A549 (cell line): ENCODE data around the gene PSD2. TPM values are rescaled to one million over a fixed set of nuclear protein-coding genes. Genes with fewer than 3 reads are reported as not detected.

Experiments
- ATAC-seq, 2 experiments: fragments of 200-7000 bp in 1 of 2; fragments of >200 bp in 1 of 2; cut with Nextera tagmentation in 1 of 2; cut with Tn5 transposase in 1 of 2; 3 replicates each; pipeline versions ENCODE4 v1.8.0 to v1.9.1; 2018 to 2020; ENCODE audit warnings: mild to moderate bottlenecking in 1 of 2, moderate library complexity in 1 of 2
- CTCF ChIA-PET: fragments of 300-600 bp; sonication (Branson Sonifier 250); formaldehyde crosslinking; extraction: SDS; loops from one replicate; lab custom pipeline; 2021; ENCODE audit warnings: antibody characterized with exemption, inconsistent platforms; lab: Yijun Ruan, JAX
- POLR2A ChIA-PET: fragments of 350-600 bp; formaldehyde crosslinking; extraction: SDS; loops from one replicate; lab custom pipeline; 2021; ENCODE audit warnings: antibody characterized with exemption, inconsistent platforms; lab: Yijun Ruan, JAX
- DNase-seq, 2 experiments: peaks; one replicate each; pipeline versions ENCODE4 v3.0.0 to v3.0.0-alpha.2; 2011 to 2016; ENCODE audit warnings: low read depth in 1 of 2, low spot score in 1 of 2
- FAIRE-seq: peaks from 2 replicates; lab custom pipeline; 2011; peaks lifted over from hg19 to GRCh38; lab: Jason Lieb, UNC
- H3K27ac ChIP-seq, 2 experiments: fragments of >200 bp; sonication (Bioruptor Twin); formaldehyde crosslinking; 3 replicates each; pipeline ENCODE4 v1.5.1; 2016 to 2017
- H3K4me1 ChIP-seq: fragments of >200 bp; sonication (Bioruptor Twin); formaldehyde crosslinking; 3 replicates; pipeline ENCODE4 v1.6.1; 2016
- H3K4me2 ChIP-seq: fragments of >200 bp; sonication (Bioruptor Twin); formaldehyde crosslinking; 3 replicates; pipeline ENCODE4 v1.6.1; 2016
- H3K4me3 ChIP-seq: fragments of >200 bp; sonication (Bioruptor Twin); formaldehyde crosslinking; 3 replicates; pipeline ENCODE4 v1.5.1; 2016
- H3K9me3 ChIP-seq: fragments of >200 bp; sonication (Bioruptor Twin); formaldehyde crosslinking; 3 replicates; pipeline ENCODE4 v1.6.1; 2016
- BHLHE40 ChIP-seq: IDR thresholded peaks from 2 replicates; pipeline ENCODE4 v1.6.1; 2012; ENCODE audit warnings: low read depth, low read length, inconsistent platforms
- CBX2 ChIP-seq: fragments of 200-600 bp; sonication (generic); IDR thresholded peaks from 2 replicates; pipeline ENCODE4 v1.6.1; 2016; ENCODE audit warnings: low read depth, mild to moderate bottlenecking, borderline replicate concordance
- CBX8 ChIP-seq: fragments of 200-600 bp; sonication (generic); IDR thresholded peaks from 2 replicates; pipeline ENCODE4 v1.6.1; 2016
- CHD2 ChIP-seq: fragments of 150-350 bp; IDR thresholded peaks from 2 replicates; pipeline ENCODE4 v1.6.1; 2014; ENCODE audit warnings: low read length; ENCODE audit not compliant: partially characterized antibody
- EHF ChIP-seq: fragments of 250-450 bp; sonication (Bioruptor Pico); IDR thresholded peaks from 2 replicates; pipeline ENCODE4 v1.5.0; 2020; ENCODE audit warnings: mild to moderate bottlenecking
- EP300 ChIP-seq, 2 experiments: fragments of >200 bp; sonication (Bioruptor Twin); formaldehyde crosslinking; IDR thresholded peaks; 2 replicates in 1 of 2; 3 replicates in 1 of 2; pipeline ENCODE4 v1.6.1; 2016 to 2017
- ESRRA ChIP-seq: fragments of 150-350 bp; IDR thresholded peaks from 2 replicates; pipeline ENCODE4 v1.6.1; 2014; ENCODE audit warnings: mild to moderate bottlenecking, low read length, borderline replicate concordance
- FOSB ChIP-seq: fragments of 250-450 bp; sonication (Bioruptor Pico); IDR thresholded peaks from 2 replicates; pipeline ENCODE4 v1.5.0; 2020; ENCODE audit warnings: mild to moderate bottlenecking, moderate library complexity
- FOSL2 ChIP-seq, 2 experiments: fragments of 450-650 bp in 1 of 2; fragments of >200 bp in 1 of 2; sonication (Bioruptor Twin) in 1 of 2; formaldehyde crosslinking; IDR thresholded peaks; 2 replicates each; pipeline versions ENCODE4 v1.5.0 to v1.6.1; 2016 to 2020; ENCODE audit warnings: mild to moderate bottlenecking in 1 of 2, moderate library complexity in 1 of 2
- FOXS1 ChIP-seq: fragments of 250-450 bp; sonication (Bioruptor Pico); IDR thresholded peaks from 2 replicates; pipeline ENCODE4 v1.5.0; 2020; ENCODE audit warnings: mild to moderate bottlenecking, moderate library complexity
- GATA3 ChIP-seq: IDR thresholded peaks from 2 replicates; pipeline ENCODE4 v1.6.1; 2012; ENCODE audit warnings: borderline replicate concordance
- HDAC2 ChIP-seq: fragments of 200-600 bp; sonication (generic); IDR thresholded peaks from 2 replicates; pipeline ENCODE4 v1.6.1; 2016
- HES2 ChIP-seq: fragments of >200 bp; sonication (Bioruptor Twin); formaldehyde crosslinking; IDR thresholded peaks from 2 replicates; pipeline ENCODE4 v1.6.1; 2016
- HEYL ChIP-seq: fragments of 250-450 bp; sonication (Bioruptor Pico); IDR thresholded peaks from 2 replicates; pipeline ENCODE4 v1.8.0; 2021; ENCODE audit warnings: mild to moderate bottlenecking, moderate library complexity
- JUN ChIP-seq, 2 experiments: fragments of >200 bp; sonication (Bioruptor Twin); formaldehyde crosslinking; IDR thresholded peaks; 2 replicates in 1 of 2; 3 replicates in 1 of 2; pipeline ENCODE4 v1.6.1; 2016 to 2017
- KDM1A ChIP-seq: fragments of 200-600 bp; sonication (generic); IDR thresholded peaks from 2 replicates; pipeline ENCODE4 v1.6.1; 2016; ENCODE audit warnings: low read depth, mild to moderate bottlenecking
- MAX ChIP-seq: IDR thresholded peaks from 2 replicates; pipeline ENCODE4 v1.6.1; 2012
- NFE2L2 ChIP-seq: fragments of 150-350 bp; conservative IDR thresholded peaks from 2 replicates; pipeline ENCODE4 v1.6.1; 2014; ENCODE audit warnings: low read length
- NPAS2 ChIP-seq: fragments of 250-450 bp; sonication (Bioruptor Pico); IDR thresholded peaks from 2 replicates; pipeline ENCODE4 v1.8.0; 2022; ENCODE audit warnings: mild to moderate bottlenecking, moderate library complexity, borderline replicate concordance
- POLR2AphosphoS2 ChIP-seq: conservative IDR thresholded peaks from 2 replicates; pipeline ENCODE4 v1.6.1; 2012; ENCODE audit warnings: low read length, improper control_type of control experiment, inconsistent platforms
- RCOR1 ChIP-seq: fragments of 150-350 bp; IDR thresholded peaks from 2 replicates; pipeline ENCODE4 v1.6.1; 2014; ENCODE audit warnings: antibody characterized with exemption, low read length, low read depth
- RFX5 ChIP-seq: fragments of 450-650 bp; IDR thresholded peaks from 2 replicates; pipeline ENCODE4 v1.7.1; 2014; ENCODE audit warnings: antibody characterized with exemption, mild to moderate bottlenecking, moderate library complexity
- SMC3 ChIP-seq: fragments of >200 bp; sonication (Bioruptor Twin); formaldehyde crosslinking; IDR thresholded peaks from 3 replicates; pipeline ENCODE4 v1.6.1; 2018; ENCODE audit warnings: inconsistent platforms
- SREBF2 ChIP-seq: fragments of 450-650 bp; IDR thresholded peaks from 2 replicates; pipeline ENCODE4 v1.6.1; 2014; ENCODE audit warnings: mild to moderate bottlenecking, moderate library complexity
- TP53 ChIP-seq: fragments of 250-450 bp; sonication (Bioruptor Pico); IDR thresholded peaks from 2 replicates; pipeline ENCODE4 v1.5.0; 2021; ENCODE audit warnings: mild to moderate bottlenecking, moderate library complexity
- ZC3H11A ChIP-seq: fragments of 450-650 bp; IDR thresholded peaks from 2 replicates; pipeline ENCODE4 v1.6.1; 2014; ENCODE audit warnings: antibody characterized with exemption, mild to moderate bottlenecking
- ZSCAN20 ChIP-seq: fragments of 250-450 bp; sonication (Bioruptor Pico); IDR thresholded peaks from 2 replicates; pipeline ENCODE4 v1.8.0; 2022; ENCODE audit warnings: mild to moderate bottlenecking, moderate library complexity
- WGBS: methylation state at CpG from one replicate; pipeline ENCODE4 v1.1.6; 2017; ENCODE audit errors: missing lambda C conversion rate; 5-methylcytosine and 5-hydroxymethylcytosine counted together
- polyA plus RNA-seq, 4 experiments: library from polyadenylated mRNA; depleted of rRNA in 3 of 4; stranded (reverse); fragments of >200 nt; fragmentation: RNase III in 1 of 4; extraction: RNeasy Plus Mini Kit Qiagen cat#74134 plus additional on column Dnase treatment in 1 of 4; gene quantifications; 2 replicates in 3 of 4; 3 replicates in 1 of 4; pipeline ENCODE4 v1.2.3, GENCODE V29; 2011 to 2017

Gene PSD2
- polyA plus RNA-seq, 2 of the 4 experiments (the other 2 are of a cell fraction) = 0.05 TPM; not detected in 1

GRCh38 chr5:139837711-139838380 is 42.2 kb downstream of the PSD2 start:
- Histone ChIP-seq H3K4me3 (no peak overlapping the region), H3K4me2 (no peak overlapping the region), H3K9me3 (no peaks in the 10 kb centered on the region), H3K4me1 (no peaks in the 10 kb centered on the region), H3K27ac (no peak overlapping the region)
- no peak for DNase-seq
- CTCF ChIA-PET = interaction anchor here (0.8 to 5.6 kb wide), 7 partner anchors 28 to 131 kb away, joined by 3 to 43 read pairs (median 3); no protein-coding TSS in a partner anchor
- TF ChIP-seq HEYL (CRISPR knock-in tag) = no peak
- TF ChIP-seq MAX = no peak
- no peak for TF ChIP-seq FOXS1
- no peak for TF ChIP-seq HES2
- no peak for TF ChIP-seq KDM1A
- TF ChIP-seq ZSCAN20 = no peak
- no peak for TF ChIP-seq CHD2
- POLR2A ChIA-PET = no interaction called here
- FAIRE-seq = no peak
- no peak; a peak in 1 of 6 replicates for ATAC-seq
- WGBS = 61% methylated on average over 10 of the region's 10 CpGs

GRCh38 chr5:139838381-139839197 is 43.0 kb downstream of the PSD2 start:
- no peak for FAIRE-seq

GRCh38 chr5:139839232-139839815 is 43.7 kb downstream of the PSD2 start:
- POLR2A ChIA-PET = no interaction called here
- Histone ChIP-seq H3K27ac (no peak overlapping the region), H3K4me2 (no peak overlapping the region), H3K9me3 (no peaks in the 10 kb centered on the region), H3K4me3 (no peak overlapping the region), H3K4me1 (no peaks in the 10 kb centered on the region)
- DNase-seq (no peak), ATAC-seq (no peak), FAIRE-seq (no peak)
- 78% methylated on average over 15 of the region's 16 CpGs for WGBS
- CTCF ChIA-PET = interaction anchor here (0.7 to 5.6 kb wide), 7 partner anchors 17 to 130 kb away, joined by 3 to 43 read pairs (median 5); no protein-coding TSS in a partner anchor
- TF ChIP-seq FOSL2 (IDR thresholded peaks at IDR 0.05) (no peak), FOSL2 (CRISPR knock-in tag; IDR thresholded peaks at IDR 0.05) (peak; percentile 22; the same call in 1 of the 2 replicates), CBX2 (no peak)

More at GRCh38 chr5:139838381-139839197, 43.0 kb downstream of the PSD2 start:
- no peaks in the 10 kb centered on the region for H3K9me3 ChIP-seq
- POLR2A ChIA-PET = no interaction called here
- H3K27ac ChIP-seq = no peak overlapping the region
- H3K4me3 ChIP-seq = no peak overlapping the region
- ATAC-seq (no peak), DNase-seq (no peak)
- 54% methylated on average over 11 of the region's 12 CpGs for WGBS
- no peak overlapping the region for H3K4me2 ChIP-seq
- no peaks in the 10 kb centered on the region for H3K4me1 ChIP-seq
- CTCF ChIA-PET = interaction anchor here (0.7 to 5.6 kb wide), 9 partner anchors 21 to 130 kb away, joined by 3 to 43 read pairs (median 4); no protein-coding TSS in a partner anchor
- no peak for TF ChIP-seq JUN (IDR thresholded peaks at IDR 0.05)
- TF ChIP-seq BHLHE40 = no peak
- no peak for TF ChIP-seq GATA3
- TF ChIP-seq HDAC2 = no peak

GRCh38 chr5:139839918-139840317 is 44.3 kb downstream of the PSD2 start:
- 64% methylated on average over 8 of the region's 8 CpGs for WGBS
- ChIA-PET CTCF (interaction anchor here (1.0 to 5.6 kb wide), 6 partner anchors 18 to 129 kb away, joined by 3 to 43 read pairs (median 6); no protein-coding TSS in a partner anchor), POLR2A (interaction anchor here (0.7 kb wide), 1 partner anchor 288 kb away, joined by 5 read pairs; no protein-coding TSS in a partner anchor)
- H3K27ac ChIP-seq = no peak overlapping the region
- DNase-seq = no peak
- no peak for ATAC-seq
- H3K4me1 ChIP-seq = no peaks in the 10 kb centered on the region
- H3K4me2 ChIP-seq = no peak overlapping the region
- no peak for TF ChIP-seq EP300 (IDR thresholded peaks at IDR 0.05)
- no peak for TF ChIP-seq ZSCAN20
- no peak for TF ChIP-seq EHF (CRISPR knock-in tag)
- TF ChIP-seq NFE2L2 = no peak
- TF ChIP-seq HES2 = no peak
- no peak for TF ChIP-seq FOXS1
- TF ChIP-seq SREBF2 = no peak
- no peak for TF ChIP-seq JUN (IDR thresholded peaks at IDR 0.05)
- TF ChIP-seq CBX8 = no peak
- TF ChIP-seq GATA3 = no peak
- TF ChIP-seq NPAS2 (CRISPR knock-in tag) = no peak
- TF ChIP-seq SMC3 = no peak
- no peak for TF ChIP-seq HEYL (CRISPR knock-in tag)
- no peak for TF ChIP-seq POLR2AphosphoS2
- no peak for TF ChIP-seq ESRRA
- no peak for TF ChIP-seq TP53 (CRISPR knock-in tag)
- no peak for TF ChIP-seq RCOR1
- no peak for TF ChIP-seq ZC3H11A
- TF ChIP-seq FOSB (CRISPR knock-in tag) = no peak
- TF ChIP-seq RFX5 = no peak
- no peak for FAIRE-seq
- H3K4me3 ChIP-seq = no peak overlapping the region
- H3K9me3 ChIP-seq = no peaks in the 10 kb centered on the region
